ENCODE data around the gene PPIF.
A peak's percentile ranks its signal among the peaks of the same experiment; 100 is the strongest.

Gene PPIF

GRCh38 chr10:79401015-79401921 lies 54.0 kb downstream of the PPIF start:
- ATAC-seq = no peak
- Mint-ChIP-seq H3K4me3 (no peak overlapping the region), H3K9me3 (no peaks in the 10 kb centered on the region), H3K27me3 (peaks cover 25% of the 10 kb centered on the region), H3K4me1 (no peaks in the 10 kb centered on the region), H3K27ac (peak overlapping the region in 1 of 2 donors; percentile 16)
- DNase-seq = no peak

GRCh38 chr10:79402625-79402946 lies 55.3 kb downstream of the PPIF start:
- DNase-seq (no peak), ATAC-seq (no peak)
- Mint-ChIP-seq H3K9me3 (no peaks in the 10 kb centered on the region), H3K4me3 (no peak overlapping the region), H3K27me3 (peaks cover 25% of the 10 kb centered on the region), H3K27ac (no peak overlapping the region), H3K4me1 (no peaks in the 10 kb centered on the region)

GRCh38 chr10:79402951-79403350 lies 55.7 kb downstream of the PPIF start:
- Mint-ChIP-seq H3K4me1 (no peaks in the 10 kb centered on the region), H3K27ac (no peak overlapping the region), H3K27me3 (peaks cover 25% of the 10 kb centered on the region), H3K4me3 (no peak overlapping the region), H3K9me3 (no peaks in the 10 kb centered on the region)
- ATAC-seq (no peak), DNase-seq (no peak)

- H3K9me3 Mint-ChIP-seq = no peaks in the 10 kb centered on the region
- H3K4me3 Mint-ChIP-seq = no peak overlapping the region
- ATAC-seq = no peak
- no peaks in the 10 kb centered on the region for H3K4me1 Mint-ChIP-seq
- H3K27me3 Mint-ChIP-seq = peaks cover 25% of the 10 kb centered on the region
- no peak overlapping the region for H3K27ac Mint-ChIP-seq
- DNase-seq = no peak
Measured at GRCh38 chr10:79403441-79404230, 56.4 kb downstream of the PPIF start.

- Mint-ChIP-seq H3K9me3 (no peaks in the 10 kb centered on the region), H3K27me3 (peaks cover 25% of the 10 kb centered on the region), H3K4me1 (no peaks in the 10 kb centered on the region), H3K27ac (no peak overlapping the region), H3K4me3 (no peak overlapping the region)
- DNase-seq = no peak
- ATAC-seq = no peak
Measured at GRCh38 chr10:79404231-79404609, 57.0 kb downstream of the PPIF start.

GRCh38 chr10:79404690-79405131 lies 57.4 kb downstream of the PPIF start:
- ATAC-seq = no peak
- no peaks in the 10 kb centered on the region for H3K9me3 Mint-ChIP-seq
- peaks cover 25% of the 10 kb centered on the region for H3K27me3 Mint-ChIP-seq
- H3K27ac Mint-ChIP-seq = no peak overlapping the region
- H3K4me1 Mint-ChIP-seq = no peaks in the 10 kb centered on the region
- DNase-seq = no peak
- no peak overlapping the region for H3K4me3 Mint-ChIP-seq
